GM12878 (cell line): Measurements from ENCODE around the gene RAB34. TPM values are rescaled to one million over a fixed set of nuclear protein-coding genes. Genes with fewer than 3 reads are reported as not detected.

ENCODE experiments used
- ATAC-seq: fragments of 200-7000 bp; cut with Tn5 transposase; 3 replicates; pipeline ENCODE4 v1.9.1; 2020; ENCODE audit warnings: mild to moderate bottlenecking, moderate library complexity
- BruUV-seq: library from RNA; stranded (reverse); fragments of 400-500 nt; replicated peaks from 2 replicates; lab custom pipeline; 2021; lab: Mats Ljungman, UMichigan
- CTCF ChIA-PET: fragments of 300-600 bp; sonication (Branson Sonifier 250); formaldehyde crosslinking; extraction: SDS; loops from one replicate; lab custom pipeline; 2021; ENCODE audit warnings: inconsistent platforms; lab: Yijun Ruan, JAX
- POLR2A ChIA-PET: fragments of 350-600 bp; formaldehyde crosslinking; extraction: SDS; loops from one replicate; lab custom pipeline; 2021; ENCODE audit warnings: inconsistent platforms; lab: Charles Lee
- RAD21 ChIA-PET: fragments of 300-600 bp; sonication (Branson Sonifier 250); formaldehyde crosslinking; loops from one replicate; lab custom pipeline; 2023; ENCODE audit warnings: antibody characterized with exemption; ENCODE audit not compliant: unreplicated experiment; lab: Charles Lee
- SMC1A ChIA-PET: fragments of 300-600 bp; sonication (Branson Sonifier 250); formaldehyde crosslinking; loops from one replicate; lab custom pipeline; 2023; ENCODE audit not compliant: unreplicated experiment, uncharacterized antibody; lab: Charles Lee
- DNase-seq: peaks from one replicate; pipeline ENCODE4 v3.0.0-alpha.2; 2011; ENCODE audit warnings: low read depth, low spot score
- FAIRE-seq: peaks from 3 replicates; lab custom pipeline; 2011; peaks lifted over from hg19 to GRCh38; lab: Jason Lieb, UNC
- H2AFZ ChIP-seq: 2 replicates; pipeline ENCODE4 v1.6.0; 2011; ENCODE audit warnings: low read depth, low read length, control low read depth; ENCODE audit not compliant: control insufficient read depth
- H3K27ac ChIP-seq: 2 replicates; pipeline ENCODE4 v1.5.1; 2011; ENCODE audit warnings: control low read depth; ENCODE audit not compliant: control insufficient read depth, insufficient read depth
- H3K27me3 ChIP-seq, 2 experiments: replicated peaks in 1 of 2; 2 replicates each; pipeline versions ENCODE4 v1.6.0 to v1.6.1; 2011; ENCODE audit warnings: low read length in 1 of 2; ENCODE audit not compliant: control insufficient read depth in 2 of 2, insufficient read depth in 2 of 2
- H3K36me3 ChIP-seq, 2 experiments: 2 replicates each; pipeline ENCODE4 v1.5.1; 2011; ENCODE audit warnings: low read length in 1 of 2; ENCODE audit not compliant: control insufficient read depth in 2 of 2, insufficient read depth in 2 of 2
- H3K4me1 ChIP-seq: 2 replicates; pipeline ENCODE4 v1.6.1; 2011; ENCODE audit warnings: mild to moderate bottlenecking, low read length, moderate library complexity, mixed read lengths; ENCODE audit not compliant: control insufficient read depth, insufficient read depth
- H3K4me2 ChIP-seq: 2 replicates; pipeline ENCODE4 v1.6.0; 2011; ENCODE audit warnings: control low read depth; ENCODE audit not compliant: control insufficient read depth, insufficient read depth
- H3K4me3 ChIP-seq: fragments of 200-600 bp; sonication (generic); 2 replicates; pipeline ENCODE4 v1.5.1; 2016
- H3K79me2 ChIP-seq: 2 replicates; pipeline ENCODE4 v1.6.0; 2011; ENCODE audit warnings: low read length; ENCODE audit not compliant: control insufficient read depth, insufficient read depth
- H3K9ac ChIP-seq: 2 replicates; pipeline ENCODE4 v1.8.0; 2011; ENCODE audit warnings: low read length, control low read depth, mixed read lengths; ENCODE audit not compliant: control insufficient read depth, insufficient read depth
- H3K9me3 ChIP-seq: replicated peaks from 3 replicates; pipeline ENCODE4 v1.5.1; 2011; ENCODE audit warnings: mild to moderate bottlenecking, low read length; ENCODE audit not compliant: control insufficient read depth, insufficient read depth
- H4K20me1 ChIP-seq: 2 replicates; pipeline ENCODE4 v1.6.0; 2011; ENCODE audit not compliant: control insufficient read depth, insufficient read depth
- BRCA1 ChIP-seq: IDR thresholded peaks from 2 replicates; pipeline ENCODE4 v1.6.1; 2011; ENCODE audit warnings: low read depth, low read length, improper control_type of control experiment
- CEBPZ ChIP-seq: fragments of 150-350 bp; IDR thresholded peaks from 2 replicates; pipeline ENCODE4 v1.6.1; 2016; ENCODE audit warnings: low read depth, low read length
- CHD2 ChIP-seq: IDR thresholded peaks from 2 replicates; pipeline ENCODE4 v1.6.1; 2011; ENCODE audit warnings: low read depth, low read length, improper control_type of control experiment, borderline replicate concordance
- EGR1 ChIP-seq, 2 experiments: IDR thresholded peaks; 1 replicate in 1 of 2; 2 replicates in 1 of 2; pipeline ENCODE4 v1.6.1; 2011 to 2012; ENCODE audit warnings: low read depth in 2 of 2, low read length in 2 of 2, borderline replicate concordance in 1 of 2, mild to moderate bottlenecking in 1 of 2, moderate library complexity in 1 of 2
- EP300 ChIP-seq, 2 experiments: fragments of 150-350 bp in 1 of 2; IDR thresholded peaks; 2 replicates each; pipeline ENCODE4 v1.6.1; 2011 to 2012; ENCODE audit warnings: low read depth in 2 of 2, low read length in 2 of 2, borderline replicate concordance in 1 of 2, improper control_type of control experiment in 1 of 2, inconsistent platforms in 1 of 2; ENCODE audit not compliant: control insufficient read depth in 1 of 2
- LARP7 ChIP-seq: fragments of 450-650 bp; IDR thresholded peaks from 2 replicates; pipeline ENCODE4 v1.6.1; 2017; ENCODE audit warnings: mild to moderate bottlenecking
- MXI1 ChIP-seq: fragments of 150-350 bp; IDR thresholded peaks from 2 replicates; pipeline ENCODE4 v1.6.1; 2011; ENCODE audit warnings: low read depth, mild to moderate bottlenecking, inconsistent platforms, low read length, improper control_type of control experiment
- NBN ChIP-seq: fragments of 450-650 bp; IDR thresholded peaks from 2 replicates; pipeline ENCODE4 v1.6.1; 2016
- POLR2AphosphoS5 ChIP-seq: IDR thresholded peaks from 2 replicates; pipeline ENCODE4 v1.6.1; 2011; ENCODE audit warnings: mild to moderate bottlenecking, low read length, inconsistent platforms
- RELA ChIP-seq: fragments of 450-650 bp; IDR thresholded peaks from 2 replicates; pipeline ENCODE4 v1.8.0; 2014; ENCODE audit warnings: borderline replicate concordance; ENCODE audit not compliant: partially characterized antibody
- SMAD5 ChIP-seq: IDR thresholded peaks from 2 replicates; pipeline ENCODE4 v1.6.1; 2016; ENCODE audit warnings: antibody characterized with exemption, low read depth
- SP1 ChIP-seq: IDR thresholded peaks from one replicate; pipeline ENCODE4 v1.6.1; 2011; ENCODE audit warnings: low read depth, low read length
- TBL1XR1 ChIP-seq: IDR thresholded peaks from 2 replicates; pipeline ENCODE4 v1.6.1; 2012; ENCODE audit warnings: low read depth, low read length, improper control_type of control experiment
- WRNIP1 ChIP-seq: IDR thresholded peaks from 2 replicates; pipeline ENCODE4 v1.6.1; 2011; ENCODE audit warnings: low read depth, low read length, improper control_type of control experiment, borderline replicate concordance
- YBX1 ChIP-seq: fragments of 450-650 bp; IDR thresholded peaks from 2 replicates; pipeline ENCODE4 v1.6.1; 2016; ENCODE audit warnings: antibody characterized with exemption
- WGBS: methylation state at CpG from one replicate; pipeline ENCODE4 v1.1.6; 2016; ENCODE audit warnings: low lambda C conversion rate; ENCODE audit not compliant: insufficient replicate concordance, insufficient coverage; ENCODE audit errors: missing lambda C conversion rate; 5-methylcytosine and 5-hydroxymethylcytosine counted together
- in situ Hi-C: fragments of 300-500 bp; cut with MboI; formaldehyde crosslinking; loops from 9 replicates; pipeline ENCODE4 v1.14.3; 2018; ENCODE audit warnings: mixed read lengths
- intact Hi-C: fragments of 100-400 bp; cut with micrococcal nuclease; formaldehyde crosslinking; loops from one replicate; pipeline ENCODE4 v1.14.2; 2022; ENCODE audit not compliant: unreplicated experiment
- polyA plus RNA-seq, 11 experiments: library from polyadenylated mRNA; depleted of rRNA in 4 of 11; unstranded in 6 of 11; stranded (reverse) in 5 of 11; fragments of >200 nt; fragmentation: Nextera tagmentation in 4 of 11; fragmentation: Illumina TruSeq in 1 of 11; extraction: Ambion mirVana in 4 of 11; extraction: Trizol in 1 of 11; gene quantifications; 1 replicate in 1 of 11; 2 replicates in 10 of 11; pipeline versions ENCODE4 v1.2.1 to v1.2.3, GENCODE V29; 2011 to 2016; ENCODE audit warnings: inconsistent platforms in 2 of 11, missing spikeins in 2 of 11, low read depth in 1 of 11
- total RNA-seq, 4 experiments: library from RNA; depleted of rRNA in 3 of 4; stranded (reverse); fragments of >200 nt in 3 of 4; fragmentation: Illumina TruSeq in 1 of 4; extraction: Trizol in 1 of 4; gene quantifications; 2 replicates each; pipeline versions ENCODE4 v1.2.1 to v1.2.3, GENCODE V29; 2013 to 2021
- TF ChIP-seq, protein P1 (sequence below): fragments of 450-650 bp; IDR thresholded peaks from 2 replicates; pipeline ENCODE4 v1.6.1; 2017; ENCODE audit warnings: low read depth, mild to moderate bottlenecking, moderate library complexity

RAB34 gene
- total and polyA plus RNA-seq, 10 of the 15 experiments (the other 5 are each of a cell fraction or from before 2014, with no cell fraction given) = 0.37 to 46.4 (median 32.8) TPM

- H3K9ac ChIP-seq = peak within 1 kb of the TSS; percentile 77
- ChIA-PET SMC1A (interaction anchor here (1.1 to 11.3 kb wide), 18 partner anchors 10 to 391 kb away, joined by 3 to 326 read pairs (median 10); partner anchors contain the start of genes BLTP2, DHRS13, FLOT2 and PHF12), POLR2A (interaction anchor here (0.6 to 17.2 kb wide), 21 partner anchors 9 to 415 kb away, joined by 3 to 485 read pairs (median 7); partner anchors contain the start of genes BLTP2, FAM222B, PHF12 and PROCA1), CTCF (interaction anchor here (0.7 to 12.6 kb wide), 35 partner anchors 9 to 391 kb away, joined by 3 to 394 read pairs (median 8); partner anchors contain the start of genes BLTP2, DHRS13, FAM222B and FLOT2), RAD21 (interaction anchor here (0.6 to 6.8 kb wide), 33 partner anchors 15 to 390 kb away, joined by 3 to 375 read pairs (median 6); partner anchors contain the start of genes BLTP2, DHRS13, PHF12 and PROCA1)
- intact Hi-C loops (loop anchor here (2.0 to 10.0 kb wide), 5 partner anchors 116 to 389 kb away; partner anchors contain the start of genes DHRS13 and FAM222B), in situ Hi-C loops (loop anchor here (25.0 kb wide), 1 partner anchor 1264 kb away; the partner anchor contains the start of gene KSR1)
- H3K79me2 ChIP-seq = peaks cover 27% of the 10 kb centered on the region
- H3K4me1 ChIP-seq = peaks cover 23% of the 10 kb centered on the region
- no peaks in the 10 kb centered on the region for H4K20me1 ChIP-seq
- BruUV-seq = no TSS peak
- peak within 1 kb of the TSS; percentile 72 for H3K4me3 ChIP-seq
- DNase-seq (no peak), FAIRE-seq (no peak), ATAC-seq (peak; percentile 27)
- H3K27ac ChIP-seq = peak within 1 kb of the TSS; percentile 94
- H2AFZ ChIP-seq = peak within 1 kb of the TSS; percentile 61
- under 1% methylated on average over 19 of the region's 49 CpGs for WGBS
- peaks cover 12 to 20% of the 10 kb centered on the region in 2 experiments; a peak in 3 of 4 replicates for H3K36me3 ChIP-seq
- no peaks in the 10 kb centered on the region for H3K27me3 ChIP-seq
- no peaks in the 10 kb centered on the region for H3K9me3 ChIP-seq
- peak within 1 kb of the TSS; percentile 98 for H3K4me2 ChIP-seq
- TF ChIP-seq WRNIP1 (no peak), SP1 (no peak), SMAD5 (no peak), EGR1 (IDR thresholded peaks at IDR 0.05; ENCODE audit: borderline replicate concordance in 1 of 2, low read depth in 2 of 2, low read length in 2 of 2) (peak in 1 of 2 experiments; percentile 59; a peak in 2 of 3 replicates), LARP7 (no peak), POLR2AphosphoS5 (no peak), TBL1XR1 (no peak), CHD2 (0 out of 2 replicates have a peak, but pooled peaks have one; percentile 50), BRCA1 (peak; percentile 47; the same call in 1 of the 2 replicates), NBN (no peak), MXI1 (peak; percentile 28), EP300 (IDR thresholded peaks at IDR 0.05; ENCODE audit: borderline replicate concordance in 1 of 2, control insufficient read depth in 1 of 2, low read depth in 2 of 2, low read length in 2 of 2) (no peak), YBX1 (no peak), RELA (no peak), CEBPZ (no peak)
- TF ChIP-seq, protein P1, sequence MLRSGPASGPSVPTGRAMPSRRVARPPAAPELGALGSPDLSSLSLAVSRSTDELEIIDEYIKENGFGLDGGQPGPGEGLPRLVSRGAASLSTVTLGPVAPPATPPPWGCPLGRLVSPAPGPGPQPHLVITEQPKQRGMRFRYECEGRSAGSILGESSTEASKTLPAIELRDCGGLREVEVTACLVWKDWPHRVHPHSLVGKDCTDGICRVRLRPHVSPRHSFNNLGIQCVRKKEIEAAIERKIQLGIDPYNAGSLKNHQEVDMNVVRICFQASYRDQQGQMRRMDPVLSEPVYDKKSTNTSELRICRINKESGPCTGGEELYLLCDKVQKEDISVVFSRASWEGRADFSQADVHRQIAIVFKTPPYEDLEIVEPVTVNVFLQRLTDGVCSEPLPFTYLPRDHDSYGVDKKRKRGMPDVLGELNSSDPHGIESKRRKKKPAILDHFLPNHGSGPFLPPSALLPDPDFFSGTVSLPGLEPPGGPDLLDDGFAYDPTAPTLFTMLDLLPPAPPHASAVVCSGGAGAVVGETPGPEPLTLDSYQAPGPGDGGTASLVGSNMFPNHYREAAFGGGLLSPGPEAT = no peak
Observed at GRCh38 chr17:28726226-28726626, 8.6 kb upstream of the RAB34 start, which contains the start of gene TLCD1. Gene TLCD1, minus strand, starts transcription at chr17:28726233. Its CDS starts 136 bp downstream, at chr17:28726097.
